ENCODE data around the gene ACTR6.
"Not testable (repeated sequence)": the region's sequence is repeated elsewhere in the genome, so short reads cannot be mapped to it uniquely, and the experiment has no call there.

DNA sequence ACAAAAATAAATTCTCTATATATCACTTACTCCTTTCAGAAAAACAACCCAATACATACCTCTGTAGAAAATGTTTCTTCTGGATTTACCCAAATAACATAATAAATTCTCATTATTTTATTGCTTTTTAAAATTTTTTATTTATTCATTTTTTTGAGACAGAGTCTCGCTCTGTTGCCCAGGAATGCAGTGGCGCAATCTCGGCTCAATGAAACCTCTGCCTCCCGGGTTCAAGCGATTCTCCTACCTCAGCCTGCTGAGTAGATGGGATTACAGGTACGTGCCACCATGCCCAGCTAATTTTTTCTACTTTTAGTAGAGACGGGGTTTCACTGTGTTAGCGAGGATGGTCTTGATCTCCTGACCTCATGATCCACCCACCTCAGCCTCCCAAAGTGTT lies 24.1 kb upstream of the ACTR6 start:
- TF ChIP-seq, protein P1, sequence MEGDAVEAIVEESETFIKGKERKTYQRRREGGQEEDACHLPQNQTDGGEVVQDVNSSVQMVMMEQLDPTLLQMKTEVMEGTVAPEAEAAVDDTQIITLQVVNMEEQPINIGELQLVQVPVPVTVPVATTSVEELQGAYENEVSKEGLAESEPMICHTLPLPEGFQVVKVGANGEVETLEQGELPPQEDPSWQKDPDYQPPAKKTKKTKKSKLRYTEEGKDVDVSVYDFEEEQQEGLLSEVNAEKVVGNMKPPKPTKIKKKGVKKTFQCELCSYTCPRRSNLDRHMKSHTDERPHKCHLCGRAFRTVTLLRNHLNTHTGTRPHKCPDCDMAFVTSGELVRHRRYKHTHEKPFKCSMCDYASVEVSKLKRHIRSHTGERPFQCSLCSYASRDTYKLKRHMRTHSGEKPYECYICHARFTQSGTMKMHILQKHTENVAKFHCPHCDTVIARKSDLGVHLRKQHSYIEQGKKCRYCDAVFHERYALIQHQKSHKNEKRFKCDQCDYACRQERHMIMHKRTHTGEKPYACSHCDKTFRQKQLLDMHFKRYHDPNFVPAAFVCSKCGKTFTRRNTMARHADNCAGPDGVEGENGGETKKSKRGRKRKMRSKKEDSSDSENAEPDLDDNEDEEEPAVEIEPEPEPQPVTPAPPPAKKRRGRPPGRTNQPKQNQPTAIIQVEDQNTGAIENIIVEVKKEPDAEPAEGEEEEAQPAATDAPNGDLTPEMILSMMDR (IDR thresholded peaks at IDR 0.05) = not testable (repeated sequence)
- TF ChIP-seq POLR2A, EP300, POLR2AphosphoS5 (IDR thresholded peaks at IDR 0.05): not testable (repeated sequence)
